Endodermal cell (in vitro differentiated cells): ENCODE measurements around the gene ATP6AP2. TPM values are rescaled to one million over a fixed set of nuclear protein-coding genes. Genes with fewer than 3 reads are reported as not detected.
A peak's percentile ranks its signal among the peaks of the same experiment; 100 is the strongest.

Experiments
- DNase-seq: peaks from one replicate; pipeline ENCODE4 v3.0.0-alpha.2; 2017
- H3K27ac ChIP-seq: 2 replicates; pipeline ENCODE4 v1.5.1; 2013; ENCODE audit warnings: mild to moderate bottlenecking, low read depth, low read length, moderate library complexity
- H3K27me3 ChIP-seq: 2 replicates; pipeline ENCODE4 v1.6.1; 2013; ENCODE audit warnings: mild to moderate bottlenecking, low read length, moderate library complexity; ENCODE audit not compliant: insufficient read depth, control insufficient read depth, poor library complexity, severe bottlenecking
- H3K36me3 ChIP-seq: 2 replicates; pipeline ENCODE4 v1.7.0; 2013; ENCODE audit warnings: mild to moderate bottlenecking, low read length, moderate library complexity; ENCODE audit not compliant: control insufficient read depth, insufficient read depth
- H3K4me1 ChIP-seq: one replicate; pipeline ENCODE4 v1.7.0; 2013; ENCODE audit warnings: low read length; ENCODE audit not compliant: control insufficient read depth, insufficient read depth
- H3K4me3 ChIP-seq: 2 replicates; pipeline ENCODE4 v1.5.1; 2013; ENCODE audit warnings: mild to moderate bottlenecking, low read length, moderate library complexity
- H3K9ac ChIP-seq: 2 replicates; pipeline ENCODE4 v1.6.1; 2013; ENCODE audit warnings: mild to moderate bottlenecking, low read length, moderate library complexity; ENCODE audit not compliant: poor library complexity, severe bottlenecking; ENCODE audit errors: extremely low read depth
- H3K9me3 ChIP-seq: 2 replicates; pipeline ENCODE4 v1.6.1; 2013; ENCODE audit warnings: mild to moderate bottlenecking, low read length, moderate library complexity; ENCODE audit not compliant: control insufficient read depth
- H3K27ac Mint-ChIP-seq: 2 replicates; pipeline ENCODE4 v1.8.0; 2020; ENCODE audit warnings: mixed read lengths
- H3K27me3 Mint-ChIP-seq: 2 replicates; pipeline ENCODE4 v1.8.0; 2021; ENCODE audit warnings: mild to moderate bottlenecking, mixed read lengths; ENCODE audit not compliant: insufficient read depth
- H3K36me3 Mint-ChIP-seq: 2 replicates; pipeline ENCODE4 v1.8.0; 2020; ENCODE audit warnings: low read depth, mixed read lengths
- H3K4me1 Mint-ChIP-seq: 2 replicates; pipeline ENCODE4 v1.8.0; 2020; ENCODE audit warnings: mixed read lengths
- H3K4me3 Mint-ChIP-seq: 2 replicates; pipeline ENCODE4 v1.8.0; 2020; ENCODE audit warnings: mild to moderate bottlenecking, moderate library complexity, mixed read lengths
- H3K9me3 Mint-ChIP-seq: 2 replicates; pipeline ENCODE4 v1.8.0; 2020; ENCODE audit warnings: mild to moderate bottlenecking, mixed read lengths
- CTCF ChIP-seq: fragments of 200-600 bp; sonication (generic); conservative IDR thresholded peaks from 2 replicates; pipeline ENCODE4 v1.5.0; 2021; ENCODE audit warnings: antibody characterized with exemption, mild to moderate bottlenecking
- WGBS, 2 experiments: methylation state at CpG; one replicate each; pipeline versions ENCODE4 v1.1.5 to v1.1.7; 2013; ENCODE audit warnings: missing lambda C conversion rate in 2 of 2, mixed read lengths in 1 of 2; ENCODE audit not compliant: insufficient coverage in 1 of 2, insufficient read length in 1 of 2; 5-methylcytosine and 5-hydroxymethylcytosine counted together
- total RNA-seq, 2 donors: library from RNA; stranded (reverse); fragmentation: NEBNext Ultra II Directional in 1 of 2; extraction: Animal tissue kit (Norgen Biotek cat#: 25700) in 1 of 2; gene quantifications; 2 replicates in 1 of 2; 3 replicates in 1 of 2; pipeline ENCODE4 v1.2.1, GENCODE V29; 2021

Gene ATP6AP2
- total RNA-seq, 2 donors from 2014 or later: 67.0 to 82.2 TPM

- Mint-ChIP-seq H3K9me3 (peaks cover 30% of the 10 kb centered on the region), H3K4me3 (no peak overlapping the region), H3K36me3 (peaks cover 13% of the 10 kb centered on the region), H3K4me1 (peaks cover 14% of the 10 kb centered on the region), H3K27ac (no peak overlapping the region), H3K27me3 (no peaks in the 10 kb centered on the region)
- Histone ChIP-seq H3K4me1 (no peaks in the 10 kb centered on the region), H3K27me3 (no peaks in the 10 kb centered on the region), H3K36me3 (no peaks in the 10 kb centered on the region), H3K9me3 (no peaks in the 10 kb centered on the region), H3K27ac (no peak overlapping the region), H3K4me3 (no peak overlapping the region), H3K9ac (no peak overlapping the region)
- TF ChIP-seq CTCF: no peak
- 100% methylated on average over 1 to 3 of the region's 5 CpGs for WGBS, 2 experiments
- no peak for DNase-seq
Measured at GRCh38 chrX:40644176-40644575, 63.4 kb downstream of the ATP6AP2 start.

GRCh38 chrX:40644821-40645358 is 64.1 kb downstream of the ATP6AP2 start:
- TF ChIP-seq CTCF: no peak
- no peak overlapping the region for H3K9ac ChIP-seq
- peaks cover 2% of the 10 kb centered on the region for H3K36me3 ChIP-seq
- no peak overlapping the region for H3K27ac ChIP-seq
- peak overlapping the region; percentile 39 for H3K27ac Mint-ChIP-seq
- peaks cover 13% of the 10 kb centered on the region for H3K36me3 Mint-ChIP-seq
- H3K4me3 ChIP-seq: peak overlapping the region; percentile 29
- peaks cover 30% of the 10 kb centered on the region for H3K9me3 Mint-ChIP-seq
- peaks cover 14% of the 10 kb centered on the region for H3K4me1 Mint-ChIP-seq
- H3K9me3 ChIP-seq: no peaks in the 10 kb centered on the region
- H3K27me3 ChIP-seq: no peaks in the 10 kb centered on the region
- peak overlapping the region; percentile 17 for H3K4me3 Mint-ChIP-seq
- no peaks in the 10 kb centered on the region for H3K4me1 ChIP-seq
- no peaks in the 10 kb centered on the region for H3K27me3 Mint-ChIP-seq
- no peak for DNase-seq
- 89 to 93% methylated on average over 1 to 4 of the region's 4 CpGs for WGBS, 2 experiments

- peak overlapping the region; percentile 91 for H3K4me3 Mint-ChIP-seq
- H3K9ac ChIP-seq: peak overlapping the region; percentile 49
- DNase-seq: no peak
- peaks cover 13% of the 10 kb centered on the region for H3K36me3 ChIP-seq
- no peaks in the 10 kb centered on the region for H3K27me3 Mint-ChIP-seq
- no peaks in the 10 kb centered on the region for H3K27me3 ChIP-seq
- TF ChIP-seq CTCF: no peak
- peak overlapping the region; percentile 84 for H3K4me3 ChIP-seq
- H3K27ac Mint-ChIP-seq: peak overlapping the region; percentile 93
- no peaks in the 10 kb centered on the region for H3K9me3 ChIP-seq
- no peaks in the 10 kb centered on the region for H3K4me1 ChIP-seq
- H3K9me3 Mint-ChIP-seq: peaks cover 26% of the 10 kb centered on the region
- no peak overlapping the region for H3K27ac ChIP-seq
- peaks cover 11% of the 10 kb centered on the region for H3K36me3 Mint-ChIP-seq
- peaks cover 14% of the 10 kb centered on the region for H3K4me1 Mint-ChIP-seq
- WGBS, 2 experiments: 0 to 7% methylated on average over 3 to 31 of the region's 33 CpGs
Measured at GRCh38 chrX:40646489-40647306, 65.9 kb downstream of the ATP6AP2 start.
